22Rv1 (cell line): Measurements from ENCODE around the gene BIRC7.

Experiments used
- H3K27ac ChIP-seq: fragments of 450-650 bp; 2 replicates; pipeline ENCODE4 v1.5.1; 2017
- CTCF ChIP-seq: fragments of 450-650 bp; IDR thresholded peaks from 2 replicates; pipeline ENCODE4 v1.5.1; 2017; ENCODE audit warnings: mild to moderate bottlenecking
- ZFX ChIP-seq: fragments of 450-650 bp; IDR thresholded peaks from 2 replicates; pipeline ENCODE4 v1.6.1; 2017; ENCODE audit warnings: antibody characterized with exemption, borderline replicate concordance

The BIRC7 gene

GRCh38 chr20:63284981-63285524, 49.3 kb downstream of the BIRC7 start:
- no peak overlapping the region for H3K27ac ChIP-seq
- TF ChIP-seq CTCF (no peak), ZFX (no peak)

DNA sequence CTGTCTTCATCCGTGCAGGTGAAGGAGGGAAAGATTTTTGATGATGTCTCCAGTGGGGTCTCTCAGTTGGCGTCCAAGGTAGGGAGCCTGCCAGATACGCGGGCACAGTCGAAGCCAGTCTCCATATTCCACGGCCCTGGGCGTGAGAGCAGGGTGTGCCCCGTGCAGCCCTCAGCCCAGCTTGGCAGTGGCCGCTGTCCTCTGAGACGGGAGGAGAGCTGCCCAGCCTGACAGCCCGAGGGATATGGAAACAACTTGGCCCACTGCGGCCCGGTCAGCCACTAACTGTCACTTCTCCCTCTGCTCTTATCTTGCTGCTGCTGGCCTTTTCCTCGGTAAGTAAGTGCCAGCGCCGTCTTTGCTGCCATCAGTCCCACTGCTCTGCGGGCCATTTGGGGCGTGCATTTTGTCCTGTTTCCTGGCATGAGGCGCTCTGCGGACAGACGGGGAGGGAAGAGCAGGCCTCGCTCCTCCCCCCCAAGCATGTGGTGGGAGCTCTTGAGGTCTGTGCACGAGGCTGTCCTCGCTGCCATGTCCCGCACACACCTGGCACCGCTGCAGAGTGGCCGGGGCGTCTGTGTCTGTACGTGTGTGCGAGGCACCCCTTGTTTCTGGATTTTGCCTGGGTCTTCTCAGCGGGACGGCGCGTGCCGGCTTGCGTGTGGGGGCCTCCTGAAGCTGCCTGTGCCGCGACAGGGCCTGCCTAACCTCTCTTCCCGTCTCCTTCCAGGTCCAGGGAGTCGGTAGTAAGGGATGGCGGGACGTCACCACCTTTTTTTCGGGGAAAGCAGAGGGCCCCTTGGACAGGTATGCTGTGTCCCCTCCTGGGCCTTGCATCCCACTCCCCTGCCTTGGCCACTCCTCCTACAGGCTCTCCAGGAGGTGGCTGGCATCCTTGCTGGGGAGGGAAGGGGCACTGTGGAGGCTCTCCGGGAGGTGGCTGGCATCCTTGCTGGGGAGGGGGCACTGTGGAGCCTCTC, 50.2 kb downstream of the BIRC7 start:
- no peak for TF ChIP-seq ZFX
- TF ChIP-seq CTCF: no peak
- H3K27ac ChIP-seq: no peak overlapping the region

DNA sequence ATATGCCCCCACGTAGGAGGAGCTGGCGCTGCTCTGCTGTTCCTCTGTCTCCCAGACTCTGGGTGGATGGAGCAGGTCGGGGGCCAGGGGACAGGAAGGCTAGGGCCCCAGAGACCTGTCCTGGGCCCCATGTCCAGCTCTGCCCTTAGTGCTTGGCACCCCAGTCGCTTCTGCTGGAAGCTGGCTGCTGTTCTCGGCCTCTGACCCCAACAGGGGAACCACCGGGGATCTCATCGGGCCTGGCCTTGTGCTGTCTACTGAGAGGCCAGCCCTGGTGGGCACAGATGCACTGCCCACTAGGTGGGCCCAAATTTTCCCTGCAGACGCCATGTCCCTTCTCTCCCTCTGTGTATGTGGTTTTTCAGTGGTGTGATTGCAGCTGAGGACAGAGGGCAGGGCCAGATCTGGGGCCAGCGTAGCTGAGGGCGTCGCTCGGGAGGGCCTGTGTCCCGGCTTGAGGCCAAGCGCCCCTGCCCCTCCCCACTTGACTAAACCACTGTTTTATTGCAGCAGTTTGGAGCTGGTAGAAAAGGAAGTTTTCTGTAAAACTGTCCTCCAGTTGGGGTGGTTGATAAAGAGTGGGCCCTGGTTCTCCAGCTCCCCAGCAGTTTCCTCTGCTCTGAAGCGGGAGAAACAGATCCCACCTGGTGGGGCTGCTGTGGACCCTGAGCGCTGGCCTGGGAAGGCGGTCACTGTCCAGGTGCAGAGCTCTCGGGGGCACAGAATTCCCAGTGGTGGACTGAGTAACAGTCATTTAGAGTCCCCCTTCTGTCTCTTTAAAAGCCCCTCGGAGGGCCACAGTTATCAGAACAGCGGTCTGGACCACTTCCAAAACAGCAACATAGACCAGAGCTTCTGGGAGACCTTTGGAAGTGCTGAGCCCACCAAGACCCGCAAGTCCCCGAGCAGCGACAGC, 51.3 kb downstream of the BIRC7 start:
- no peak overlapping the region for H3K27ac ChIP-seq
- TF ChIP-seq ZFX: no peak
- no peak for TF ChIP-seq CTCF

DNA sequence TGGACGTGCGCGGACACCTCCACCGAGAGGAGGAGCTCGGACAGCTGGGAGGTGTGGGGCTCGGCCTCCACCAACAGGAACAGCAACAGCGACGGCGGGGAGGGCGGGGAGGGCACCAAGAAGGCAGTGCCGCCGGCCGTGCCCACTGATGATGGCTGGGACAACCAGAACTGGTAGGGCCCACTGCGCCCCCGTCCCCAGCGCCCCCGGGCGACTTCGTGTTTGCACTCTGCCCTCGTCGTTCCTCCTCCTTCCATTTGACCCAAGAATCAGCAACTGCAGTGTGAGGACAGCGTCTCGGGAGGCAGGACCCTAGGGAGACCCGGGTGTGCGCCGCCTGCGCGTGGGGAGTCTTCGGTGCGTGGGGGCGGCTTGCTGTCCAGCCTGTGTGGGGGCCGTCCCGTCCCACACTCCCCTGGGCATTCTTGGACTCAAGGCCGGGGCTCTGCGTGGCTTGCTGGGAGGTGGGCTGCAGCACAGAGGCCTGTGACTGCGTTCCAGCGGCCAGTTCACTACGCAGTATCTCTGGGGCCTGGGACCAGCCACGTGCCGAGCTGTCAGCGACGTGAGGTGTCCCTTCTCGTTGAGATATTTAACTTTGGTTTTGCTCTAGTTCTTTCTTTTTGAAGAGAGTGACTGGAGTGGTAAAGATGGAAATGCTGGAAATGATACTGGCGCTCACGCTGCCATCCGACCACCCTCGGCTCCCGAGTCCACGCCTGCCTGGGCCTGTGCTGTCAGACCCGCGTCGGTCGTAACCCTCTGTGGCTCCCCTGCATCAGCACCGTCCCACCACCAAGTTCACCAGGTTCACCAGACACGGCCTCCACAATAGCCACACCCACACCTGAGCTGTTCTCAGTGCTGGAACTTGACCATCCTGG, 52.2 kb downstream of the BIRC7 start:
- TF ChIP-seq ZFX: no peak
- TF ChIP-seq CTCF: no peak
- H3K27ac ChIP-seq: no peak overlapping the region

GRCh38 chr20:63288581-63289251, 53.0 kb downstream of the BIRC7 start:
- H3K27ac ChIP-seq: no peak overlapping the region
- TF ChIP-seq ZFX (no peak), CTCF (no peak)
